ENCODE results near the gene ATXN7L2.
"Not testable (repeated sequence)": the region's sequence is repeated elsewhere in the genome, so short reads cannot be mapped to it uniquely, and the experiment has no call there.

Gene ATXN7L2

GRCh38 chr1:109483672-109484518 is at the start of gene ATXN7L2:
TSS of gene ATXN7L2 (plus strand) at chr1:109483905. CDS start at chr1:109483954, 49 bp downstream.
- peak; percentile 95 for DNase-seq (ENCODE audit: low read depth)
- peak within 1 kb of the TSS; percentile 84 for H3K4me3 ChIP-seq (ENCODE audit: low read depth, low read length)
- no peak for TF ChIP-seq CTCF (IDR thresholded peaks at IDR 0.05; ENCODE audit: insufficient read depth, low read depth, low read length, missing control alignments)

GRCh38 chr1:109434484-109434883 is 49.2 kb upstream of the ATXN7L2 start:
- no peak overlapping the region for H3K4me3 ChIP-seq (ENCODE audit: low read depth, low read length)

GRCh38 chr1:109438798-109439297 is 44.9 kb upstream of the ATXN7L2 start:
- no peak overlapping the region for H3K4me3 ChIP-seq (ENCODE audit: low read depth, low read length)
- TF ChIP-seq CTCF (IDR thresholded peaks at IDR 0.05; ENCODE audit: insufficient read depth, low read depth, low read length, missing control alignments), result no peak
- peak; percentile 47 for DNase-seq (ENCODE audit: low read depth)

More at GRCh38 chr1:109434484-109434883, 49.2 kb upstream of the ATXN7L2 start:
- no peak for DNase-seq (ENCODE audit: low read depth)
- no peak for TF ChIP-seq CTCF (IDR thresholded peaks at IDR 0.05; ENCODE audit: insufficient read depth, low read depth, low read length, missing control alignments)

GRCh38 chr1:109441069-109441468 is 42.6 kb upstream of the ATXN7L2 start:
- no peak for TF ChIP-seq CTCF (IDR thresholded peaks at IDR 0.05; ENCODE audit: insufficient read depth, low read depth, low read length, missing control alignments)
- no peak overlapping the region for H3K4me3 ChIP-seq (ENCODE audit: low read depth, low read length)
- DNase-seq (ENCODE audit: low read depth), result no peak

GRCh38 chr1:109443476-109443875 is 40.2 kb upstream of the ATXN7L2 start:
- no peak for TF ChIP-seq CTCF (IDR thresholded peaks at IDR 0.05; ENCODE audit: insufficient read depth, low read depth, low read length, missing control alignments)
- no peak for DNase-seq (ENCODE audit: low read depth)
- no peak overlapping the region for H3K4me3 ChIP-seq (ENCODE audit: low read depth, low read length)

- no peak overlapping the region for H3K4me3 ChIP-seq (ENCODE audit: low read depth, low read length)
- no peak for TF ChIP-seq CTCF (IDR thresholded peaks at IDR 0.05; ENCODE audit: insufficient read depth, low read depth, low read length, missing control alignments)
- DNase-seq (ENCODE audit: low read depth), result no peak
These were observed 39.4 kb upstream of the ATXN7L2 start for GRCh38 chr1:109444346-109444745.

GRCh38 chr1:109445949-109446695 is 37.6 kb upstream of the ATXN7L2 start:
- H3K4me3 ChIP-seq (ENCODE audit: low read depth, low read length); DNase-seq (ENCODE audit: low read depth): not testable (repeated sequence)

Data from GM12865 (cell line).